Measurements from ENCODE around the gene PARVA. TPM values are rescaled to one million over a fixed set of nuclear protein-coding genes. Genes with fewer than 3 reads are reported as not detected.

PARVA gene
- total and polyA plus RNA-seq, 8 donors, result 18.8 to 116 (median 43.0) TPM

DNA sequence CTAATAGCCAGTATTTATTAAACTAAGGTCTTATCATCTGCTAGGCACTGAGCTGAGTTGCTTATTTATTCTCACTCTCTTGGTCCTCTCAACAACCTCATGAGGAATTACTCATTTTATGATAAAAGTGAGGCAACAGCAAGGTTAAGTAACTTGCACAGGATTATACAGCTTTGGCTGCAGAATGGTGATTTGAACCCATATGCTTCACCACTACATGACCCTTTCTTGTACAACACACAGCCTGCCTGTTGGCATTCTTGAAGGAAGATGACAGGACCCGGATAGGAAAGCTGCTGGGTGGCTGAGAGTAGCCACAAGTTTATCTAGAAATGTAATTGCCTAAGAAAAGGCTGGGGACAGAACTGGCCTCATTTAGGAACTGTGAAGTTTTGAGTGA, 5.3 kb upstream of the PARVA start:
- Histone ChIP-seq H3K27me3 (peaks cover 0 to 3% (median 0%) of the 10 kb centered on the region in 3 donors), H3K36me3 (no peaks in the 10 kb centered on the region), H3K9me3 (no peaks in the 10 kb centered on the region), H3K4me3 (no peak overlapping the region), H3K27ac (no peak overlapping the region), H3K4me1 (peaks cover 2 to 9% (median 7%) of the 10 kb centered on the region in 4 donors)
- DNase-seq, result no peak
- intact Hi-C loops (cut with DNase I; ENCODE audit: low total_unique reads), result no loop called here
- TF ChIP-seq POLR2A (IDR thresholded peaks at IDR 0.05) (no peak), CTCF (IDR thresholded peaks at IDR 0.05) (no peak), POLR2AphosphoS5 (IDR thresholded peaks at IDR 0.05) (no peak), EP300 (IDR thresholded peaks at IDR 0.05) (no peak)
- WGBS, 5 donors, result 39 to 84% (median 80%) methylated on average over 1 of the region's 1 CpG

- intact Hi-C loops (cut with DNase I; ENCODE audit: low total_unique reads), result no loop called here
- WGBS, 5 donors, result 64 to 72% (median 67%) methylated on average over 7 of the region's 7 CpGs
- TF ChIP-seq EP300 (IDR thresholded peaks at IDR 0.05), result no peak
- TF ChIP-seq POLR2AphosphoS5 (IDR thresholded peaks at IDR 0.05), result no peak
- TF ChIP-seq CTCF (IDR thresholded peaks at IDR 0.05), result no peak
- TF ChIP-seq POLR2A (IDR thresholded peaks at IDR 0.05), result no peak
- peaks cover 0 to 12% (median 0%) of the 10 kb centered on the region in 3 donors for H3K27me3 ChIP-seq
- peaks cover 4 to 38% (median 26%) of the 10 kb centered on the region in 4 donors for H3K4me1 ChIP-seq
- no peak overlapping the region for H3K4me3 ChIP-seq
- peak overlapping the region in 4 of 5 donors; percentile 90 to 98 (median 96) for H3K27ac ChIP-seq
- no peak for DNase-seq
- H3K36me3 ChIP-seq, result no peaks in the 10 kb centered on the region
- no peaks in the 10 kb centered on the region for H3K9me3 ChIP-seq
Measured at GRCh38 chr11:12375720-12376119, 1.7 kb upstream of the PARVA start.

- TF ChIP-seq EP300 (IDR thresholded peaks at IDR 0.05) (no peak), POLR2A (IDR thresholded peaks at IDR 0.05) (no peak), CTCF (IDR thresholded peaks at IDR 0.05) (peak in 1 of 7 experiments; percentile 3), POLR2AphosphoS5 (IDR thresholded peaks at IDR 0.05) (peak in 1 of 3 donors; percentile 50)
Measured at GRCh38 chr11:12376259-12377081, 901 bp upstream of the PARVA start.

GRCh38 chr11:12377824-12378593, 638 bp downstream of the PARVA start:
- Histone ChIP-seq H3K36me3 (peaks cover 0 to 4% (median 0%) of the 10 kb centered on the region in 4 donors), H3K27ac (peak overlapping the region; percentile 90 to 98 (median 97)), H3K27me3 (peaks cover 0 to 12% (median 0%) of the 10 kb centered on the region in 3 donors), H3K4me1 (peaks cover 4 to 45% (median 32%) of the 10 kb centered on the region in 4 donors), H3K9me3 (no peaks in the 10 kb centered on the region), H3K4me3 (peak overlapping the region; percentile 49 to 69 (median 56))
- intact Hi-C loops (cut with DNase I; ENCODE audit: low total_unique reads), result no loop called here
- TF ChIP-seq POLR2A (IDR thresholded peaks at IDR 0.05), result no peak
- TF ChIP-seq POLR2AphosphoS5 (IDR thresholded peaks at IDR 0.05), result peak; percentile 42 to 82 (median 74)
- TF ChIP-seq CTCF (IDR thresholded peaks at IDR 0.05), result peak in 2 of 7 experiments; percentile 9 to 26
- TF ChIP-seq EP300 (IDR thresholded peaks at IDR 0.05), result peak; percentile 71
- WGBS, 5 donors, result 3 to 5% (median 5%) methylated on average over 31 to 76 of the region's 76 CpGs
- DNase-seq, result peak; percentile 73 to 90

More at GRCh38 chr11:12376259-12377081, 901 bp upstream of the PARVA start:
- intact Hi-C loops (cut with DNase I; ENCODE audit: low total_unique reads), result no loop called here
- H3K4me3 ChIP-seq, result peak overlapping the region in 2 of 4 donors; percentile 49 to 58
- peaks cover 0 to 12% (median 0%) of the 10 kb centered on the region in 3 donors for H3K27me3 ChIP-seq
- peaks cover 4 to 45% (median 30%) of the 10 kb centered on the region in 4 donors for H3K4me1 ChIP-seq
- DNase-seq, result peak in 1 of 2 donors; percentile 89
- WGBS, 5 donors, result 50 to 57% (median 55%) methylated on average over 14 of the region's 14 CpGs
- peaks cover 0 to 4% (median 0%) of the 10 kb centered on the region in 4 donors for H3K36me3 ChIP-seq
- H3K27ac ChIP-seq, result peak overlapping the region; percentile 90 to 98 (median 97)
- no peaks in the 10 kb centered on the region for H3K9me3 ChIP-seq

All from stomach (tissue), 9 donors.